Glomerular visceral epithelial cell (primary cell): ENCODE measurements around the gene CALM1.
A peak's percentile ranks its signal among the peaks of the same experiment; 100 is the strongest.
"Not testable (repeated sequence)": the region's sequence is repeated elsewhere in the genome, so short reads cannot be mapped to it uniquely, and the experiment has no call there.

Experiments
- DNase-seq: peaks from one replicate; pipeline ENCODE4 v3.0.0-alpha.2; 2016; ENCODE audit errors: extremely low spot score

CALM1 gene

DNA sequence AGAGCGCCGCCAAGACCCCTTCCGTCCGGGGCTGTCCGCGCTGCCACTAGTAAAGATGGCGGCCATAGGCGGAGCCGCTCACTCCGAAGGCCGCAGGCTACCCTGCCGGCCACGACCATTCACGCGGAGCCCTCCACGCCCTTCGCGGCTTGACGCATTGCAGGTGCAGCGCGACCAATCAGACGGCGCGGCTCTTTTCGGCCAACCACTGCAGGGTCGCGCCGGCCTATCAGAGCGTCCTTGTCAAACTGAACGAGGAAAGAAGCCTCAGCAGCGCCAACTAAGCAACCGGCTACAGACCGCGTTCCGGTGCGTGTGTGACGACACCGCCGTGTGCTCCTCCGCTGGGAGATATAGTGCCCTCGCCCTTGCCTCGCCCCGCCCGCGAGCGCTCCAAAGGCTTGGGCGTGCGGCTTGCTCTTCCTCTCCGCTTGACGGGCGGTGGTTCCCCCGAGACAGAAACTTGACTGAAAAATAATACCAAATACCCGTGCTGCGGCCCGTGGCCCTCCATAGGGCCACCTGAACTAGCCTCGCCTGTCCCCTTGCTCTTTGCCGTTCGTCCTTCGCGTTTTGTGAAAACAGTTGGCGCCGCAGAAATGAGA lies 13.6 kb upstream of the CALM1 start:
- DNase-seq, result peak; percentile 99

DNA sequence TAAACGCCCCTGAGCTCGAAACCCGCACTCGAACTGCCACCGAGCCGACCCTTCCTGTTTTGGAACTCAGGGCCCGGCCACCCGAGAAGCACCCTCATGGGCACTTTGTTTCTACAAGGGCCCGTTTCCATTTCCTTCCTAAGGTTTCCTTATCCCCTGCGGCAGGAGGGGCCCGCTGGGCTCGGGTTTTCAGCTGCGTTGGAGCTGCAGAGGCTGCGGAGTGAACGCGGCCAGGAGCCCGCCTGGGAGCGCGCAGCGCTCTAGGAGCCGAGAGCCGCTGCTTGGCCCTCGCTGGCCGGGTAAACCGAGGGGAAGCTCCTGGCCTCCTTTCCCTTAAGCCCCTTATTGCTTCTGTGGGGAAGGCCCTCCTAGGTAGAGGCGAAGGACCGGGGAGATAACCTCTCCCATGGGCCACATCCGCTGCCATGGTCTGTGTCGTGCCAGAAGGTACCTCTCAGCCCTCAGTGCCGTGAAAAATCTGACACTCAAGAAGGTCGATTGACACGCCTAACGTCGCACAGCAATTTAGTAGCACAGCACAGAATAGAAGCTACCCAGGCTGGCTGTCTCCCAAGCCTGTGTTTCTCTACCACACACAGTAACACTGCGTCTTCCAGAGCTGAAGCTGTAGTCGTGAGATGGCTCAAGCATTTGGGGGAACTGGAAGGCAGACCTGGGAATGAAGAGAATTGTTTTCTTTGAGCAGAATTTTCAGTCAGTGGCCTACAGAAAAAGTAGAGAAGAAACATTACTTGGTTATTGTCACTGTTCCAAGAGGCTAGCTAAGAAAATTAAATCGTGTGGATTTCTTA lies 12.9 kb upstream of the CALM1 start:
- peak; percentile 37 for DNase-seq

DNA sequence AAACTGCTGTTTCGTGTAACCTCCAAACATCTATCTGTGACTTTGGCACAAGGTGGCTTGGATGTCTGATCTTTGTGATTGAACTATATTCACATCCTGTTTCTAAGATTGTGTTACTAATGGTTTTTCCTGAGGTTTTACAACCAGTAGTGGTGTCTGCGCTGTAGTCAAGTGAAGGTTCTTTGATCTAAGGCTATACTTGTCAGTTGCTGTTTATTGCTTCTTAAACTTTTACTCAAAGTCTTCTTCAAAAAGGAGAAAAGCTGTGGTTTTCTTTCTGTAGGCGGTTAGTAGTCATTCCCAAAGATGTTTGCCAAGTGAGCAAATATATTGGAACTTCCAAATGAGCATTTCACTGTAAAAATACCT lies 12.3 kb upstream of the CALM1 start:
- DNase-seq, result no peak

DNA sequence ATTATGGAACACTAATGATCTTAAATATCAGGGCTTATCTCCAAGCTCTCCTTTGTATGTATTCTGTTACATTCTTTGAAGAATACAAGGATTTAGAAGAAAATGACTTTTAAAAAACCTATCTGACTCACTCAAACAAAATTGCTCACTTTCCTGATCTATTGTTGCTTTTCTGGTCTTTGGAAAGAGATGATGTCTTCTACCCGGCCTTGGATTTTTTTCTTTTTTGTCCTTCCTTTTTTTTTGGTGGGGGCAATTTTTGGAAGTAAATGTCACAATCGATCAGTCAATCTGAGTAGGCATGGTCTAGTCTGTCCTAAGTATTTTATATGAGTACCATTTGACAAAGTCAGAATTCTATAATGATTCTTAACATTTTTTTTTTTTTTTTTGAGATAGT lies 10.5 kb upstream of the CALM1 start:
- DNase-seq, result no peak

DNA sequence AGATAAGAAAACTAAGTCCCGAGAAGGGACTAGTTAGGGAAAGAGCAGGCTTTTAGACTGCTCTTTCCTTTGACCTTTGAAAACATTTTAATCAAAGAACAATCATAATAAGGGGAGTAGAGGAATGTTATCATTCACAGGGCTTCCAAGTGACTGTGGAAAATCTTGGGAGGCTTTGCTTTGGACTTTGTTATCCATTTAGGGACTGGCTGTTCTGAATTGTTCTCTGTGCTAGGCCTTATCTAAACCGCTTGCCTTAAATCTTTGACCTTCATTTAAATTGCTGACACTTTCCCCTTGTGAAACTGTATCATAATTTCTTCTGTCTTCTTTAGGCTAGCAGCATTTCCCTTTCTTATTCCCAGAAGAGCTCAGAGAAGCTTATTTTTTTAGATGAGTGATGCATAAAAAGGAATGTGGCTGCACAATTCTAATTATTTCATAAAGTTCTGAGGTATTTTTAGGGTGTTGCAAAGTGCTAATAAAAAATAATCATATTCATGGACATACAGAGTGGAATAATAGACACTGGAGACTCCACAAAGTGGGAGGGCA lies 9.5 kb upstream of the CALM1 start:
- DNase-seq, result no peak

DNA sequence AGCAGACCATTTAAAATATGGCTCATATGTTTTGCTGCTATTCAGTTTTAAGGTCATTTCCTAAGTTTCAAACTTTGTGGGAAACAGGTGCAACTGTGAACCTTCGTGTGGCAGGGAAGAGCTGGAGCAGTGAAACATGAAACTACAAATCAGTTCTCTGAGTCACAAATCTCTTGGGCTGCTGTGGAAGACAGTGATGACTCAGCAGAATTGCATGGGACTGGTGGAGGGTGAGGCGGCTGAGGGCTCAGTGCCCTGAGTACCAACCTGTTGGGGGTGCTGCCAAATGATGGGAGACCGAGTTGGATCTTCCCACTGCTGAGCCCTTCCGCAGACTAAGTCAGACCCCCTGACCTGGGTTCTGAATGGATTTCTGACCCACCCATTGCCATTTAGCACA lies 8.4 kb upstream of the CALM1 start:
- DNase-seq, result peak; percentile 73

DNA sequence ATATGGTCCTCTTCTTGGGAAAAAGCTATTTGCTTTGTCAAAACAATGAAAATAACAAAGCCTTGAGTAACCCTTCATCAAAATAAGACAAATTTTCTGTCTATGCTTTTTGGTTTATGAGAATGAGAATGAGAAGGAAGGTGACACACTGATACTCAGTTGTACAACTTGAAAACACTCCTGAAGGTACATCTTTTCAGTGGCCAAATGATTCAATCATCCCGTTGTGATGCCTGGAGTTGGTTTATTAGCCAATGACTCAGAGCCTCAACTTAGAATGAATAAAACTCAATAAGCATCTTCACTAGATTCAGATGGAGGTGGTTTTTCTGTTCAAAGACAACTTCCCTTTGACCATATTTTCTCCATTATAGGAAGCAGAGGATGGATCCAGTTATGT lies 7.8 kb upstream of the CALM1 start:
- DNase-seq, result no peak

DNA sequence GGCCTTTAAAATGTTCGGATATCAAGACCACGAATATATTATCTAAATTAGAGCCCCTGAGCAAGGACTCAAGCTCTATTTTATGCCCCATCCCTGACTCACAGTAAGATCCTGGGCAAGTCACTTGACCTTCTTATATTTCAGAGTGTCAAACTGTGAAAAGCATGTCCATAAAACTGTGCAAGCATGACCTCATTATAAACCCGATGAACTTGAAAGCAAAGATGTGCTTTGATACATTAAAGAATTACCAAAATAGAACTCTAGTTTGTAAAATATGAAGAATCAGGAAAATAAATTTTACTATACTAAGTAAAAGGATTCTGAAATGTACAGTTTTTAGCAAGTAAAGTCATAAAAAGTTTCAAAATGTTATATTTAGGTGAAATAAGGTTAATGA lies 2.9 kb upstream of the CALM1 start:
- DNase-seq, result no peak

DNA sequence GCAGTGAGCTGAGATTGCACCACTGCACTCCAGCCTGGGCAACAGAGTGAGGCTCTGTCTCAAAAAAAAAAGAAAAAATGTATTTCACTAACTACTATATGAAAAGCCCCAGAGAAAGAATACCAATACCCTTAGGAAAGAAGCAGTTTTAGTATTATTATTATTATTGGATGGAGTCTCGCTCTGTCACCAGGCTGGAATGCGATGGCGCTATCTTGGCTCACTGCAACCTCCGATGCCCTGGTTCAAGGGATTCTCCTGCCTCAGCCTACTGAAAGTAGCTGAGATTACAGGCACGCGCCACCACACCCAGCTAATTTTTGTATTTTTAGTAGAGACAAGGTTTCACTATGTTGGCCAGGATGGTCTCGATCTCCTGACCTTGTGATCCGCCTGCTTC lies 2.0 kb upstream of the CALM1 start:
- not testable (repeated sequence) for DNase-seq

DNA sequence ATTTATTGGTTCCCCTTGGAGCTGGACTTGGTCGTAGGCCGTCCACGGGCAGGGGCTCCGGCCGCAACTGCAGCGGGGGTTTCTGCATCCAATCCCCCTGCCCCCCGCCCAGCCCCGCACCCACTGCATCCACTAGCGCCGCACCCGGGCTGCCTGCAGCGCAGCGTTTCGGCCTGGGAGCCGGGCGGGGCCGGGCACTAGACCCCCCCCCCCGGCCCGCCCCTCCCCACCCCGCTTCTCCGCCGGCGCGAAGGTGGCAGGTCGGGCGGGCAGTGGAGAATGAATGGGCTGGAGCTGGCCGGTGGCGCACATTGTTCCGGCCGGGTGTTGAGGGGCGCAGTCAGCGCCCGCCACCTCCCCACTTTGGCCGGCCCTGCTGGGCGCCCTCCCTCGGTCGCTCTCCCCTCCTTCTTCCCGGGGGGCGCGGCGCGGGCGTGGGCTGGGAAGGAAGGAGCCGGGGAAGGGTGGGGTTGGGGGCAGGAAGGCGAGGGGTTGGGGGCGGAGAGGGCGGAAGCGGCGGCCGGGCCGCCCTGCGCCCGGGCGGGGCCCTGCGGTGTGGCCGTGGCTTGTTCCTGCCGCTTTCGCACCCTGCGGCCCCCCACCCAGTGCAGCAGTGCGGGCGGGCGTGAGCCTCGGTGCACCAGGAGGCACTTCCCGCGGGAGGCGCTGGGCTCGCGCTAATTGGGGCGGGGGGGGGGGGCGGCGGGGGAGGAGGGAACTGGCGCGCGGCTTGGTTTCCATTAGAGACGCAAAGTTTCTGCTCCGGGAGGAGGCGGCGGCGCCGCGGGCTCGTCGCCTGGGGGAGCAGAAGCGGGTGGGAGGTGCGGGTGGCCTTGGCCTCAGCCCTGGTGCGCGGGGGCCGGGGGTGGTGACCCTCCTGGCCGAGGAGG lies 841 bp downstream of the CALM1 start:
- DNase-seq, result peak; percentile 70

DNA sequence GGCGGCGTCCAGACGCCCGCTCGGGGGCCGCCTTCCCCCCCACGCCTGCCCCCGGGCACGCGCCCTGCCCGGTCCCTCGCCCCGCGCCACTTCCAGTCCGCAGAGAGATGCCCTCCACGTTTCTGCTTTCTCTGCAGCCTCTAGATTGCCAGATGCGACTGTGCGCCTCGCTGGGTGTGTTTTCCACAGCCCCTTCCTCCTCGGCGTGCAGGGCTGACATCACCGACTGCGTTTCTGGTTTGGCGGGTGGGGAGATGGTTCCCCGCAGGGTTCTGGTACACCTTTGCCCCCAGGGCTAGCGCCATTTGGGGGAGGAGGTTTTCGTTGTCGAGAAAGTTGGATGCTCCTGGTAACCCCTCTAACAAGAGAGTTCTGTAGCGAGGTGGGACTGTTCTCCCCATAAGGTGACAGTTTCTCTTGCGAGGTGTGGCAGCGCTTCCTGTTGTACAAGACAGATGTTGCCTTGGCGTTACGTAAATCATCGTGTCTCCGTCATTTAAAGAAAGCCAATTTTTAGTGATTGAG lies 1.5 kb downstream of the CALM1 start:
- DNase-seq, result peak; percentile 41

DNA sequence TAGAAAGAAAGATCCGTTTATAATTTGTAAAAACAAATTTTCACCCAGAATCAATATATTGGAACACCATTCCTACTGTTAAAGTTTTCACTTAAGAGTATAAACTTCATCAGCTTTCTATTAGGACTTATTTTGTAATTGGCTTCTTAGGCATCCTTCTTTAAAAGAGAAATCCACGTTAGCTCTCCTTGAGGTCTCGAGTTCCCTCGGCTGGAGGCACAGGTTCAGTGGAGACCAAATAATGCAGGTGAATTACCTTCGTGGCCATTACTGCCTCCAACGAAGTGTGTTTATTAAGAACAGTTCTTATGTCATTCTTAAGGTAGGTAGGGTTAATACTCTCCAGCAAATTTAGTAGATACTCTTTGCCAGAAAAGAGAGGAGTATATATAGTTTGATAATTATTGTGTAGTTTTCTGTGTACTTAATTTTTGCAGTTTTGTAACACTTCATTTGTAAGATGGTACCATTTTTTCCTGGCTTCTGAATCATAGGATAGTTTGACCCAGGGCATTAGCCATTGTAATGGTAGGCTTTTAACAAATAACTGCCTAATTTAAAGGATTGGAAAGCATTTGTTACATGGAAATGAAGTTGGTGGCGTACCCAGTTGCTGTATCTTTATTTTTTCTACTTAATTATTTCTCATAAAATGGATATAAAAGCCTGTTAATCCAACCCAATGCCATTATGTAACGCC lies 2.2 kb downstream of the CALM1 start:
- DNase-seq, result no peak

DNA sequence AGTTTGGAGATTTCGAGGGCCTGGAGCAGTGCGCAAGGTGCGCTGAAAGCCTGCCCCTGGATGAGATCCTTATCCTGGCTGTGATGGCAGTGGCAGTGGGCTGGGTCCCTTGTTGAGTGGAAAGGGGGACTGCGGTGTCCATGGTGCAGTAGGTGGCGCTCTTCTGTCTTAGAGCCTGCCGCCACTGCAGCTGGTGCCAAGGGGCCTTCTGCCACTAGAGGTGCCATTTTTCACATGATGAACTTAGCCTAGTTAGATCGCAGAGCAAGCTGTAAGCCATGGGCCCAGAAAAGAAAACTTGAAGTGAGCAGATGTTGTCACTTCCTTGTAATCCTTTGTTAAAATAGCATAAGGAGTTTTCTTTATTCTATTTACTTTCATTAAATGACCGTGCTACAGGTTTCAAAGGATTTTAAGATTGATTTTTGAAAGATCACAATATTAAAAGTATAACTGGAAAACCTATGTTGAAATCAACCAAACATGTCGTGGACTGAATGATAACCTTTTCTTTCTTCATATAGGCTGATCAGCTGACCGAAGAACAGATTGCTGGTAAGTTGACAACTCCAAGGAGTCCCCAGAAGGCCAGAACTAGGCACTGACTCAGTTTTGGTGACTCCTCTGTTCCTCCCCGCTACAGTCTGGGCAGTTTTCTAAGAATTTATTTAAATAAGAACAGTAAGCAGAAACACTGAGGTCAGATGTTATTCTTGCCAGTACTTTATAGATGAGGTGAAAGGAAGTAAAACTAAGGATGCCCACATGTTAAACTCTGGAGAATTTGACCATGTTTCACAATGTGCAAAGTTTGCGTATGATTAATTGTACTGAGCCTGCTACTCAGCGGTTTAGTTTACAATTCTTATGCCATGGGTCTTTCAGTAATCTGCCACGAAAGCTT lies 3.0 kb downstream of the CALM1 start:
- peak; percentile 92 for DNase-seq

DNA sequence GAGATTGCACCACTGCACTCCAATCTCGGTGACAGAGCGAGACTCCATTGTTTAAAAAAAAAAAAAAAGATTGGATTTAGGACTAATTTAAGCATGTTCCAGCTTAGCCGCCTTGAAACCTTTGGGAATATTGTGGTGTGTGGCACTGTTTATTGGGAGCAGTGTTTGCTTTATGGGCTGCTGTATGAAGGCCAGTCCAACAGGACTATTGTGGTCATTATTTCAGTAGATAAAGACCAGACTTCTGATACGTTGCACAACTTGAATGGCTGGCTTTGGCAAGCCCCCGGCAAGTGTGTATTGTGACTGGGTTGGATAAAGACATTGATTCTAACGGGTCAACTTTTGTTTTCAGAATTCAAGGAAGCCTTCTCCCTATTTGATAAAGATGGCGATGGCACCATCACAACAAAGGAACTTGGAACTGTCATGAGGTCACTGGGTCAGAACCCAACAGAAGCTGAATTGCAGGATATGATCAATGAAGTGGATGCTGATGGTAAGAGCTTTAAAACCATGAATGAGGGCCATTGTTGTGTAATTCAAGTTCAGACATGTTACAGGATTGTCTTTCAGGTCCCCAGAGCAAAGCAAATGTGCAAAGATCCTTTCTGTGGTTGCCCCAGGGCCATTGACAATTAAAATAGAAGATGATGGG lies 4.2 kb downstream of the CALM1 start:
- DNase-seq, result no peak

DNA sequence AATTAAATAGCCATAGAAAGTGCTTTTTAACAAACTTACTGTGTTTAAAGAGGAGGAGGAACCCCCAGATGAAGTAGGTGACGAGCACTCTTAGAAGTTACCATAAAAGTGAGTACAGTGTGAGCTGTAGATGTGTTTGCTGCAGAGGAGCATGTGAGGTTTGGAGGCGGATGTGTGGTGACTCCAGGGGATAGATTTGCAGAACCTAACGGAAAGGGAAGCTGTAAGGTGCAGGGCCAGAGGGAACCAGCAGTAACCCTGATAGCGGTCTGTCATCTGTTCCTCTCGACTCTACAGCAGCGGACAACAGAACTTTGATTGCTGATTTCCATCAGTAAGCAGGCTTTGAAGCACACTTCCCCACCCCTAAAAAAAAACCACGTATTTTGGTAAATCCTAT lies 5.2 kb downstream of the CALM1 start:
- DNase-seq, result no peak

DNA sequence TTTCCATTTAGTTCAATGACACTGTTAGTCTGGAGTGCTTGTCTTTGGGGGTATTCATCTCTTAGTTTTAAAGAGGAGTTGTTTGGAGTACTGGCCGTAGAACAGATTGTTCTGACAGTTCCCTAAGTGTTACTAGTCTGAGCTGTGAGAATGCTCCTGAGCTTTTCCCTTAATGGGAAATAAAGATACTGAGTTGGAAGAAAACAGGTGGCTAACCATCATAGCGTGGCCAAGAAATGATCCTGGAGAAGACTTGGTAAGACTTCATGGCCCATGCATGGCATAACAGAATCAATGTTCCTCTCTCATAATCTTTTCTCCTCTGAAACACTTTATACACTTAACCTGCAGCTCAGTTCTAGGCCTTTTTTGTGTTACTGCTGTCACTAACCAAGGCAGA lies 6.2 kb downstream of the CALM1 start:
- no peak for DNase-seq

DNA sequence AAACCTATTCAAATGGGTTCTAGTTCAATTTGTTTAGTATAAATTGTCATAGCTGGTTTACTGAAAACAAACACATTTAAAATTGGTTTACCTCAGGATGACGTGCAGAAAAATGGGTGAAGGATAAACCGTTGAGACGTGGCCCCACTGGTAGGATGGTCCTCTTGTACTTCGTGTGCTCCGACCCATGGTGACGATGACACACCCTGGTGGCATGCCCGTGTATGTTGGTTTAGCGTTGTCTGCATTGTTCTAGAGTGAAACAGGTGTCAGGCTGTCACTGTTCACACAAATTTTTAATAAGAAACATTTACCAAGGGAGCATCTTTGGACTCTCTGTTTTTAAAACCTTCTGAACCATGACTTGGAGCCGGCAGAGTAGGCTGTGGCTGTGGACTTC lies 8.3 kb downstream of the CALM1 start:
- peak; percentile 66 for DNase-seq

DNA sequence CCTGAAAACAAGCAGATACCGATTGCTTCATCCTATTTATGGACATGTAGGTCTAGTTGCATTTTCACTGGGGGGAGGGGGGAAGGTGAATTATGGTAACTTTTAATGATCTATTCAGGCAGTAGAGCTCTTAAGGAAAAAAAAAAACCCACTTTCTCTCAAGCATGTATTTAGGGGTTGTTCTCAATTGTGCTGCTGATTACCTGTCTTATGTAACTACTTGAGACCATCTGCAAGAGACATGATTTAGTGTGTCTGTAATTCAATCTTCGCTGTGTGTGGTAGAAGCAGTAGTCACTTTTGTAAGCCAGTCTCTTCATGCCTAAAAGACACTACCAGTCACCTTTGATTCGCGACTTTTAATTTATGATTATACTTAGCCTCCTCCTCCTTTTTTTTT lies 8.9 kb downstream of the CALM1 start:
- DNase-seq, result no peak

DNA sequence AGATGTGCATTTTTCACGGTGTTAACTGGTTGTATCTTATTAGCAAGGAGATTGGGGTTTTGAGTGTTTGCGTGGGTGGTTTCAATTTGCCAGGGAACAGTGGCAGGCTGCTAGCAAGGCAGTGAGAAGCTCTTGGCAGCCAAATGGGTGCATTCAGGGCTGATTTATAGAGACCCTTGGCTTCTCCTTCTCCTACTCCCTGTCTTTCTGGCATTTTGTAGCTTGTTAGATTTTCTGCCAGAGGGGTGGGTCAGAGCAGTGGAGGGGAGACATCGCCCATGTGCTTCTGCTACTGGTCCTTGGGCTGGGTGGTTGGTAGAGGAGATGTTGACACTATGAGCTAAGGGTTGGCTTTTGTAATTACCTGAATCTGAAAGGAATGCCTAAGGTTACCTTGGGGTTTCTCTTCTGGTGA lies 9.6 kb downstream of the CALM1 start:
- DNase-seq, result no peak

DNA sequence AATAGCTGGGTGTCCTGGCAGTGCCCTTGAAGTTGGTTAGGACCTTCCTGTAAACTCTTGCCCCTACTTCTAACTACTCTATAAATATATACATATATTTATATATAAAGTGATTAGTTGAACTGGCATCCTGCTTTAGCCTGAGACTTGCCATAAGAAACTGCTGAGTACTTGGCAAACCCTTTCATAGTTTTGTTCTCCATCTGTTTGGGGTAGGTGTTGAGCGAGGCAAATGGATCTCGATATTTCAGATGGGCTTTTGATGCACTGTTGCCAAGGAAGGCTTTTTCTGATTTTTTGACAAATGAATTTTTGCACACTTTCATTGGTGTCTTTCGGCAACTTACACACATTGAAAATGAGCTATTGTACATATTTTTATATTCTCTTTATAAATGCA lies 10.4 kb downstream of the CALM1 start:
- no peak for DNase-seq
